Endothelial cell of umbilical vein (primary cell): ENCODE measurements around the gene RAB4B.

ENCODE experiments used
- EZH2 ChIP-seq: IDR thresholded peaks from 2 replicates; pipeline ENCODE4 v1.6.1; 2012; ENCODE audit warnings: borderline replicate concordance, low read depth, mild to moderate bottlenecking, moderate library complexity, low read length, inconsistent platforms; ENCODE audit not compliant: severe bottlenecking
- FOS ChIP-seq: IDR thresholded peaks from 2 replicates; pipeline ENCODE4 v1.6.1; 2011; ENCODE audit warnings: mild to moderate bottlenecking, low read length, moderate library complexity, borderline replicate concordance; ENCODE audit not compliant: insufficient read depth
- GATA2 ChIP-seq: IDR thresholded peaks from 2 replicates; pipeline ENCODE4 v1.7.0; 2011; ENCODE audit warnings: low read depth, mild to moderate bottlenecking, moderate library complexity, mixed read lengths, low read length; ENCODE audit not compliant: insufficient read length, insufficient read depth
- MAX ChIP-seq: IDR thresholded peaks from 2 replicates; pipeline ENCODE4 v1.6.1; 2011; ENCODE audit not compliant: insufficient read depth, insufficient read length
- MYC ChIP-seq: IDR thresholded peaks from one replicate; pipeline ENCODE4 v1.6.1; 2011; ENCODE audit warnings: mild to moderate bottlenecking, low read depth, low read length
- POLR2A ChIP-seq: IDR thresholded peaks from 2 replicates; pipeline ENCODE4 v1.6.1; 2012; ENCODE audit warnings: low read depth, mild to moderate bottlenecking, control low read depth, low read length
- POLR2AphosphoS5 ChIP-seq: IDR thresholded peaks from 2 replicates; pipeline ENCODE4 v1.6.1; 2012; ENCODE audit warnings: low read depth, mild to moderate bottlenecking, control low read depth, low read length, moderate library complexity; ENCODE audit not compliant: insufficient read depth
- TF ChIP-seq, protein P1 (sequence below), 2 donors: IDR thresholded peaks; 1 replicate in 1 of 2; 2 replicates in 1 of 2; pipeline ENCODE4 v1.5.1; 2011; ENCODE audit warnings: low read length in 2 of 2, mild to moderate bottlenecking in 2 of 2, moderate library complexity in 2 of 2, control low read depth in 1 of 2, inconsistent platforms in 1 of 2, low read depth in 1 of 2; ENCODE audit not compliant: insufficient read depth in 1 of 2; ENCODE audit errors: extremely low read depth in 1 of 2

GRCh38 chr19:40763963-40764362 is 14.1 kb upstream of the RAB4B start:
- TF ChIP-seq, protein P1, sequence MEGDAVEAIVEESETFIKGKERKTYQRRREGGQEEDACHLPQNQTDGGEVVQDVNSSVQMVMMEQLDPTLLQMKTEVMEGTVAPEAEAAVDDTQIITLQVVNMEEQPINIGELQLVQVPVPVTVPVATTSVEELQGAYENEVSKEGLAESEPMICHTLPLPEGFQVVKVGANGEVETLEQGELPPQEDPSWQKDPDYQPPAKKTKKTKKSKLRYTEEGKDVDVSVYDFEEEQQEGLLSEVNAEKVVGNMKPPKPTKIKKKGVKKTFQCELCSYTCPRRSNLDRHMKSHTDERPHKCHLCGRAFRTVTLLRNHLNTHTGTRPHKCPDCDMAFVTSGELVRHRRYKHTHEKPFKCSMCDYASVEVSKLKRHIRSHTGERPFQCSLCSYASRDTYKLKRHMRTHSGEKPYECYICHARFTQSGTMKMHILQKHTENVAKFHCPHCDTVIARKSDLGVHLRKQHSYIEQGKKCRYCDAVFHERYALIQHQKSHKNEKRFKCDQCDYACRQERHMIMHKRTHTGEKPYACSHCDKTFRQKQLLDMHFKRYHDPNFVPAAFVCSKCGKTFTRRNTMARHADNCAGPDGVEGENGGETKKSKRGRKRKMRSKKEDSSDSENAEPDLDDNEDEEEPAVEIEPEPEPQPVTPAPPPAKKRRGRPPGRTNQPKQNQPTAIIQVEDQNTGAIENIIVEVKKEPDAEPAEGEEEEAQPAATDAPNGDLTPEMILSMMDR (IDR thresholded peaks at IDR 0.05; ENCODE audit: extremely low read depth in 1 of 2, insufficient read depth in 1 of 2, low read depth in 1 of 2, low read length in 2 of 2) = no peak
- TF ChIP-seq EZH2 (no peak), POLR2A (no peak), POLR2AphosphoS5 (no peak), FOS (no peak), MYC (no peak), MAX (no peak), GATA2 (no peak)
